Measurements from ENCODE around the gene DNAJA3.

DNA sequence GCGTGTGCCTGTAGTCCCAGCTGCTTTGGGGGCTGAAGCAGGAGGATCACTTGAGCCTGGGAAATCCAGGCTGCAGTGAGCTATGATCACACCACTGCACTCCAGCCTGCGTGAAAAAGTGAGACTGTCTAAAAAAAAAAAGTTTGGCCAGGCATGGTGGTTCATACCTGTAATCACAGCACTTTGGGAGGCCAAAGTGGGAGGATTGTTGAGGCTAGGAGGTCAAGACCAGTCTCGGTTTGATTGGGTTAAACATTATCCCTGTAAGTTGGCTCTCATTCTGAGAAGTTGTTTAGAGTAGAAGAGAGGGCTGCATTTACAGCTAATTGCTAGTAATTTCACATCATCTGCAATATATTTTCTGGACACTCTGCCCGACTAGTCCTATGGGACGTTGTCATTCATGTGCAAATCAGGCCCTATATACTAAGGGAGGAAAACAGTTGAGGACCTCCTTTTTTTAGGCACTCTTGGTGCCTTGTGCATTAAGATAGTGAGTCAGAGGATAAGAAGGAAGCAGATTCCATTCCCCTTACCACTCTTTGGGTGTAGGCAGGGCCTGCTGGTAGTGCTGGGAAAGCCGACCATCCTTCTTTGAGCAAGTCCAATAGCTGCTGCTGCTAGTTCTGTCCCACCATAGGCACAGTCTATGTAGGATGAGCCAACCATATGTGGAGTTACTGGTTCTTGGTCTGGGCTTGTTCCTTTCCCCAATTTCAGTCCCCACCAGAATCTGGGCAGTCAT is 69.2 kb downstream of the DNAJA3 start:
- no peak for TF ChIP-seq POLR2A (IDR thresholded peaks at IDR 0.05)
- no peak for TF ChIP-seq CTCF (IDR thresholded peaks at IDR 0.05)

All from body of pancreas (tissue), 4 donors.